EH (cell line): ENCODE measurements around the gene PFN3.
A peak's percentile ranks its signal among the peaks of the same experiment; 100 is the strongest.

Experiments
- DNase-seq: peaks from one replicate; pipeline ENCODE4 v3.0.0-alpha.2; 2015; ENCODE audit warnings: low read depth

PFN3 gene

GRCh38 chr5:177359860-177360259 lies 40.6 kb downstream of the PFN3 start:
- DNase-seq, result no peak

GRCh38 chr5:177359451-177359851 lies 41.0 kb downstream of the PFN3 start:
- no peak for DNase-seq

GRCh38 chr5:177358370-177358819 lies 42.1 kb downstream of the PFN3 start:
- DNase-seq, result no peak

- DNase-seq, result peak; percentile 34
Measured at GRCh38 chr5:177357459-177358351, 42.8 kb downstream of the PFN3 start, which contains the start of gene RGS14. TSS of gene RGS14 (plus strand) at chr5:177357924. CDS start at chr5:177358025, 101 bp downstream.

GRCh38 chr5:177357146-177357458 lies 43.4 kb downstream of the PFN3 start:
- no peak for DNase-seq

- no peak for DNase-seq
Measured at GRCh38 chr5:177356746-177357145, 43.7 kb downstream of the PFN3 start.

- DNase-seq, result no peak
Measured at GRCh38 chr5:177355868-177356168, 44.6 kb downstream of the PFN3 start.

- DNase-seq, result no peak
Measured at GRCh38 chr5:177355162-177355867, 45.1 kb downstream of the PFN3 start.

GRCh38 chr5:177354711-177355110 lies 45.8 kb downstream of the PFN3 start:
- DNase-seq, result no peak

GRCh38 chr5:177354256-177354655 lies 46.2 kb downstream of the PFN3 start:
- DNase-seq, result no peak

- no peak for DNase-seq
Measured at GRCh38 chr5:177353093-177353492, 47.4 kb downstream of the PFN3 start.

- DNase-seq, result peak; percentile 96
Measured at GRCh38 chr5:177351392-177352329, 48.8 kb downstream of the PFN3 start, which contains the start of gene LMAN2. TSS of gene LMAN2 (minus strand) at chr5:177351668. CDS start at chr5:177351647, 21 bp downstream.

- peak; percentile 14 for DNase-seq
Measured at GRCh38 chr5:177350776-177351391, 49.6 kb downstream of the PFN3 start.
